ENCODE results near the gene SHMT1. TPM values are rescaled to one million over a fixed set of nuclear protein-coding genes. Genes with fewer than 3 reads are reported as not detected.

The SHMT1 gene
- total RNA-seq, 2 donors from 2014 or later, result 10.1 to 16.5 TPM

DNA sequence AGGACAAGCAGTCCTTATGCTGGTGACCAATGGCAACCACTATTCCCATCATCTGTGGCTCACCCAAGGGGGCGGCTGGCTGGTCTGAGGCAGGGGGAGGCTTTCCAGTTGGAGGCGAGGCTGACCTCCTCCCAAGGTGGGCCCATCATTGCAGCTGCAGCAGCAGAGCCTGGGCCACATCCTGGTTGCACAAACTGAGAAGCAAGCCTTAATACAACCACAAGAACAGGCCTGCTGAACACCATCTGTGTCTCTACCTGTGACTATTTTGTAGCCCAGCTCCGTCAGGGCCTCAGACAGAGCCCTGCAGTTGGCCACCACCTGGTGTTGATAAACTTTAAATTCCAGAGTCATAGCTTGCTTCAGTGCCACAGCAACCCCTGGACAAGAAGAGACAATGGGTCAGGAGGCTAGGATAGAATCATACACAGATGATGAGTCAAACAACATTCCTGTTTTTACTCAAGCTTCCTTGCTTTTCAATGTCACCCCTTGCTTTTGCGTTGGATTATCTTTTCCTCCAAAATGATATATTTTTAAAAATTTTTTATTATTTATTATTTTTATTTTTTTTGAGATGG lies 30.4 kb downstream of the SHMT1 start:
- Histone ChIP-seq H3K27ac (no peak overlapping the region), H3K27me3 (no peaks in the 10 kb centered on the region), H3K9me3 (no peaks in the 10 kb centered on the region), H3K36me3 (replicated peaks in 1 of 2; ENCODE audit: insufficient read depth in 1 of 2, low read depth in 2 of 2) (peaks cover 0 to 22% of the 10 kb centered on the region in 2 donors), H3K4me3 (no peak overlapping the region), H3K4me1 (no peaks in the 10 kb centered on the region)
- 67 to 90% methylated on average over 3 to 4 of the region's 4 CpGs for WGBS, 2 donors
- no peak for TF ChIP-seq POLR2A (IDR thresholded peaks at IDR 0.05)
- TF ChIP-seq, protein P1, sequence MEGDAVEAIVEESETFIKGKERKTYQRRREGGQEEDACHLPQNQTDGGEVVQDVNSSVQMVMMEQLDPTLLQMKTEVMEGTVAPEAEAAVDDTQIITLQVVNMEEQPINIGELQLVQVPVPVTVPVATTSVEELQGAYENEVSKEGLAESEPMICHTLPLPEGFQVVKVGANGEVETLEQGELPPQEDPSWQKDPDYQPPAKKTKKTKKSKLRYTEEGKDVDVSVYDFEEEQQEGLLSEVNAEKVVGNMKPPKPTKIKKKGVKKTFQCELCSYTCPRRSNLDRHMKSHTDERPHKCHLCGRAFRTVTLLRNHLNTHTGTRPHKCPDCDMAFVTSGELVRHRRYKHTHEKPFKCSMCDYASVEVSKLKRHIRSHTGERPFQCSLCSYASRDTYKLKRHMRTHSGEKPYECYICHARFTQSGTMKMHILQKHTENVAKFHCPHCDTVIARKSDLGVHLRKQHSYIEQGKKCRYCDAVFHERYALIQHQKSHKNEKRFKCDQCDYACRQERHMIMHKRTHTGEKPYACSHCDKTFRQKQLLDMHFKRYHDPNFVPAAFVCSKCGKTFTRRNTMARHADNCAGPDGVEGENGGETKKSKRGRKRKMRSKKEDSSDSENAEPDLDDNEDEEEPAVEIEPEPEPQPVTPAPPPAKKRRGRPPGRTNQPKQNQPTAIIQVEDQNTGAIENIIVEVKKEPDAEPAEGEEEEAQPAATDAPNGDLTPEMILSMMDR (IDR thresholded peaks at IDR 0.05), result no peak
- intact Hi-C loops (cut with DNase I), result no loop called here
- ATAC-seq, result no peak
- no peak for DNase-seq

DNA sequence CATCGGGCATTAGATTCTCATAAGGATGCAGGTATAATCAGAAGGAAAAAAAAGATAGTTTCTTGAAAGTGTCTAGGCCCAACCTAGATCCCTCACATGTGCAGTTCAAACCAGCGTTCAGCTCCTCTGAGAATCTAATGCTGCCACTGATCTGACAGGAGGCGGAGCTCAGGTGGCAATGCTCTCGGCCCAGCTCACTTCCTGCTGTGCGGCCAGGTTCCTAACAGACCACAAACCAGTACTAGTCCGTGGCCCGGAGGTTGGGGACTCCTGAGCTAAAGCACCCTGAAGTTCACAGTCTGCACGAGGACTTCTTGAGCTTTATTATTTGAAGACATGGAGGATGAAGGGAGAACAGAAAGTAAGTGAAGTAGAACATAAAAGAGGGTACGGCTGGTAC lies 31.5 kb downstream of the SHMT1 start:
- TF ChIP-seq, protein P1 (IDR thresholded peaks at IDR 0.05), result no peak
- TF ChIP-seq POLR2A (IDR thresholded peaks at IDR 0.05), result no peak
- H3K9me3 ChIP-seq, result no peaks in the 10 kb centered on the region
- DNase-seq, result no peak
- H3K27me3 ChIP-seq, result no peaks in the 10 kb centered on the region
- peaks cover 0 to 25% of the 10 kb centered on the region in 2 donors for H3K36me3 ChIP-seq (replicated peaks in 1 of 2; ENCODE audit: insufficient read depth in 1 of 2, low read depth in 2 of 2)
- no peaks in the 10 kb centered on the region for H3K4me1 ChIP-seq
- intact Hi-C loops (cut with DNase I), result no loop called here
- H3K27ac ChIP-seq, result no peak overlapping the region
- no peak for ATAC-seq
- H3K4me3 ChIP-seq, result no peak overlapping the region
- 85% methylated on average over 9 of the region's 9 CpGs for WGBS, 2 donors

DNA sequence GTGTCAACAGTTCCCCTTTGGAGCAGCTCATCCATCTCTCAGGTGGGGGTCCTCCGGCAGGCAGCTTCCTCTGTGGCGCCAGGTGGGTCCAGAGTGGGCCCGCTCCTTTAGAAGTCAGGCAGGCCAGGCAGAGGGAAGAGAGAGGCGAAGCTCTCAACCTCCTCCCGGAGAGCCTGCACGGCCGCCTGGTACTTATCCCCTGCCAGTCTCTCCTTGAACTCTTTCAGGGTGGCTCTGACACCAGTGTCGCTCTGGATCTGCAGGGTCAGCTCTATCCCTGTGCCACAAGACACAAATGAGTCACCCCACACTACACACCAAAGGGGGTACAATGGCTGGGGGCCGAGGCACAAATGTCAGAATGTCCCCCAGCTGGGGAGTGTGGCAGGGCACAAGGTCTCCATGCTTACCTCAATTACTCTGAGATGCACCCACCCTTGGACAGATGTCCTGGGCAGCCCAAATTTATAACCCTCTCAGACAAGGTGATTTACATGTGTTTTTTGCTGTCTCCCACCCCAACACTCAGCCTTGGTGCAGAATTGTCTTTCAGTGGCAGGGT lies 34.6 kb downstream of the SHMT1 start:
- no peak for DNase-seq
- peaks cover 0 to 20% of the 10 kb centered on the region in 2 donors for H3K36me3 ChIP-seq (replicated peaks in 1 of 2; ENCODE audit: insufficient read depth in 1 of 2, low read depth in 2 of 2)
- H3K27me3 ChIP-seq, result no peaks in the 10 kb centered on the region
- ATAC-seq, result no peak
- no peak for TF ChIP-seq POLR2A (IDR thresholded peaks at IDR 0.05)
- TF ChIP-seq, protein P1 (IDR thresholded peaks at IDR 0.05), result no peak
- intact Hi-C loops (cut with DNase I), result no loop called here
- H3K4me1 ChIP-seq, result no peaks in the 10 kb centered on the region
- H3K4me3 ChIP-seq, result no peak overlapping the region
- H3K27ac ChIP-seq, result no peak overlapping the region
- 95 to 96% methylated on average over 6 to 9 of the region's 9 CpGs for WGBS, 2 donors
- no peaks in the 10 kb centered on the region for H3K9me3 ChIP-seq

DNA sequence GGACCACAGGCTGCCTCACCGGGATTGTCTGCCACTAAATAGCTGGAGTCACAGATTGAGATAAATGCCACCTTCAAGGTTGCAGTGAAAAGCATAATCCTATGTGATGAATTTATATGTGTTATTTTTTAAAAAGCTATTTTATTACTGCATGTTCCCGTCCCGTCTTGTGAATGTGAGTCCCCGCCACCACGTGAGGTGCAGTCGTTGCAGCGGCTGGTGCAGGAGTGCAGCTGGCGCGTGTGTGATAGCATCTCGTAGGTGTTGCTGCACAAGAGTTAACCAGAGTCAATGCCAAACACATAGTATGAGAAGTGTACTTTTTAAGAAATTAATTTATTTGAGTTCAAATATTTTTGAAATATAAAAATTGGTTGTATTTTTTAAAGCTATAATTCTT lies 35.8 kb downstream of the SHMT1 start:
- WGBS, 2 donors, result 89 to 92% methylated on average over 10 of the region's 10 CpGs
- no peak overlapping the region for H3K4me3 ChIP-seq
- ATAC-seq, result no peak
- H3K27me3 ChIP-seq, result no peaks in the 10 kb centered on the region
- H3K27ac ChIP-seq, result no peak overlapping the region
- H3K36me3 ChIP-seq (replicated peaks in 1 of 2; ENCODE audit: insufficient read depth in 1 of 2, low read depth in 2 of 2), result peaks cover 0 to 24% of the 10 kb centered on the region in 2 donors
- no peak for TF ChIP-seq POLR2A (IDR thresholded peaks at IDR 0.05)
- TF ChIP-seq, protein P1 (IDR thresholded peaks at IDR 0.05), result no peak
- intact Hi-C loops (cut with DNase I), result no loop called here
- no peaks in the 10 kb centered on the region for H3K4me1 ChIP-seq
- no peak for DNase-seq
- no peaks in the 10 kb centered on the region for H3K9me3 ChIP-seq

DNA sequence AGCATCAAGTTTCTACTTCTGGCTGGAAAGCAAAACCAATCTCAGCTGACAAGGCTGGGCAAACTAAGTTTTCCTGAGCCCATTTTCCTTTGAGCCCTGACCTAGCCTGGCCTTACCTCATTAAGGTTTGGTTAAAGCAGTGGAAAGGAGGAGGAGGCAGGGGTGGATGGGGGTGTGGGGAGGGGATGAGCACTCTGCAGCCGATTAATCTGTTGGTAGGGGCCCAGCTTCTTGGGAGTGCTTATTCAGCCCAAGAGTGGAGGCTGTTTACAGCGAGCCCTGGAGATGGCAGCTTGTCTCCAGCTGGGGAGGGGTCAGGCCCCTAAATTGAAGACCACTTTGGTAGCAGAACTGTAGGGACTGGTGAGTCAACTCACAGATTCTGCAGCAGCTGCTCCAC lies 36.3 kb downstream of the SHMT1 start:
- peaks cover 0 to 23% of the 10 kb centered on the region in 2 donors for H3K36me3 ChIP-seq (replicated peaks in 1 of 2; ENCODE audit: insufficient read depth in 1 of 2, low read depth in 2 of 2)

More for the DNA sequence above, 36.3 kb downstream of the SHMT1 start:
- ATAC-seq (no peak), DNase-seq (no peak)
- TF ChIP-seq POLR2A (IDR thresholded peaks at IDR 0.05), result no peak
- TF ChIP-seq, protein P1 (IDR thresholded peaks at IDR 0.05), result no peak
- Histone ChIP-seq H3K4me1 (no peaks in the 10 kb centered on the region), H3K4me3 (no peak overlapping the region), H3K9me3 (no peaks in the 10 kb centered on the region), H3K27me3 (no peaks in the 10 kb centered on the region), H3K27ac (no peak overlapping the region)
- intact Hi-C loops (cut with DNase I), result no loop called here
- WGBS, 2 donors, result 73 to 90% methylated on average over 2 of the region's 2 CpGs

Data from body of pancreas (tissue), 4 donors.